IPS-18a (cell line): ENCODE measurements around the gene ASIC5.

ENCODE experiments used
- H3K27ac ChIP-seq: one replicate; pipeline ENCODE4 v1.5.1; 2013; ENCODE audit warnings: low read length
- H3K27me3 ChIP-seq: one replicate; pipeline ENCODE4 v1.6.1; 2013; ENCODE audit warnings: mild to moderate bottlenecking, low read length; ENCODE audit not compliant: control insufficient read depth, insufficient read depth
- H3K36me3 ChIP-seq: one replicate; pipeline ENCODE4 v1.6.1; 2013; ENCODE audit warnings: low read depth, low read length; ENCODE audit not compliant: control insufficient read depth
- H3K4me1 ChIP-seq: one replicate; pipeline ENCODE4 v1.6.1; 2013; ENCODE audit warnings: low read depth, low read length; ENCODE audit not compliant: control insufficient read depth
- H3K4me3 ChIP-seq: one replicate; pipeline ENCODE4 v1.5.1; 2013; ENCODE audit warnings: low read length
- H3K9ac ChIP-seq: one replicate; pipeline ENCODE4 v1.6.1; 2013; ENCODE audit warnings: mild to moderate bottlenecking, low read length, moderate library complexity
- H3K9me3 ChIP-seq: one replicate; pipeline ENCODE4 v1.6.1; 2013; ENCODE audit warnings: low read depth, low read length; ENCODE audit not compliant: control insufficient read depth

ASIC5 gene

DNA sequence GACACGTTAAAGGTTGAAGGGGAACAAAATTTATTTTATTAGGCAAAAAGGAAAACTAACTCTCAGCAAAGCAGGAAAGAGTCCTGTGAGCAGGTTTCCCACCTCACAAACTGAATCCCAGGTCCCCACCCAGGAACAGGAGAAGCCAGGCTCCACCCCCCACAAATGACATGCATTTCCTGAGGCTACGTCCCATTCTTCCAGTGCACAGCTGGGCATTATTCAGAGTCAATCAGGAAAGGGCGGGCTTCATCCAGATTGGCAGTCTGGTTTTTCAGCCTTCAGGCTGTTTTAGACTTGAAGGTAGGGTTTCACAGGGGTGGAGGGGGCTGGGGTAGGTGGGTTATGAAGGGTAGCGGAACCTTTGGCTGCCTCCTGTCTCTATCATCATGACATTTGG, 11.9 kb upstream of the ASIC5 start:
- Histone ChIP-seq H3K36me3 (no peaks in the 10 kb centered on the region), H3K27me3 (no peaks in the 10 kb centered on the region), H3K9ac (no peak overlapping the region), H3K4me3 (no peak overlapping the region), H3K27ac (no peak overlapping the region), H3K9me3 (peaks cover 11% of the 10 kb centered on the region), H3K4me1 (no peaks in the 10 kb centered on the region)

DNA sequence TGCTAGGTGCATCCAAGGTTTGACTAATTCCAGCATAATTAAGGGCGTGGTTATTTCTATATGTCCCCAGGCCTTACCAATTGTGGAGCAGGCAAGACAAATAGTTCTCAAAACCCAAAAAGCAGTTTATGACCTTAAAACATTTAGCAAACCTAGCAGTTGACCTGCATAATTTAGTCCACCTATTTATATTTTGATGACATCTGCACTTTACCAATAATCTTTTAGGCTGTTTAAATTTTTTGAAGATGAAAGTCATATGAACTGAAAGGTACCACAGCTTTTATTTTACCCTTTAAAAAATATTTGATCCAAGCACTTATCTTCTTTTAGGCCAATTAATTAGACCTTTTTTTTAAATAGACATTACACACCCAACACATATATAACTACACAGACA, 9.8 kb upstream of the ASIC5 start:
- Histone ChIP-seq H3K27ac (no peak overlapping the region), H3K4me3 (no peak overlapping the region), H3K36me3 (no peaks in the 10 kb centered on the region), H3K27me3 (no peaks in the 10 kb centered on the region), H3K4me1 (no peaks in the 10 kb centered on the region), H3K9me3 (peaks cover 11% of the 10 kb centered on the region), H3K9ac (no peak overlapping the region)

- Histone ChIP-seq H3K27ac (no peak overlapping the region), H3K27me3 (no peaks in the 10 kb centered on the region), H3K9me3 (no peaks in the 10 kb centered on the region), H3K4me3 (no peak overlapping the region), H3K9ac (no peak overlapping the region), H3K4me1 (peaks cover 5% of the 10 kb centered on the region), H3K36me3 (no peaks in the 10 kb centered on the region)
These were observed 10.2 kb downstream of the ASIC5 start for GRCh38 chr4:155855897-155856296.

- H3K36me3 ChIP-seq: no peaks in the 10 kb centered on the region
- H3K27ac ChIP-seq: no peak overlapping the region
- no peak overlapping the region for H3K4me3 ChIP-seq
- no peaks in the 10 kb centered on the region for H3K9me3 ChIP-seq
- H3K27me3 ChIP-seq: no peaks in the 10 kb centered on the region
- no peak overlapping the region for H3K9ac ChIP-seq
- peaks cover 5% of the 10 kb centered on the region for H3K4me1 ChIP-seq
These were observed 11.4 kb downstream of the ASIC5 start for GRCh38 chr4:155854582-155855226.

GRCh38 chr4:155853189-155853588, 12.9 kb downstream of the ASIC5 start:
- H3K4me3 ChIP-seq: no peak overlapping the region
- peaks cover 10% of the 10 kb centered on the region for H3K9me3 ChIP-seq
- no peak overlapping the region for H3K9ac ChIP-seq
- peaks cover 5% of the 10 kb centered on the region for H3K4me1 ChIP-seq
- H3K36me3 ChIP-seq: no peaks in the 10 kb centered on the region
- no peaks in the 10 kb centered on the region for H3K27me3 ChIP-seq
- no peak overlapping the region for H3K27ac ChIP-seq

DNA sequence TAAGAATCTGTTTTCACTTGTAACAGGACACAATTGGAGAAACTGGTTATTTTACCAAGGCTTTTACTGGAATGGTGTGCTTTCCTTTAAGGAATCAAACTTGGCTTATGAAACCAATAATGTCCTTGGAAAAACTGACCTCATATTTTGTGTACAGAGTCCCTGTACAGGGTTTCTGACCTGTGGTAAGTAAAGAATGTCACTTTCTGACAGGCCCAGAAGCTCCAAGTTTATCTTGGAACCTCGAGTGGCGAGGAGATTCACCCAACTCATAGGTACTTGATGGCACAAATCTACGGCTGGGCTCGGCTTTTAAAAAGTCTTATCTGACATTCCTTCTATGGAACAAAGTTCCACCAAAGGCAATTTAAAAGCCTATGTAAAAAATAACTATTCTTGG, 17.0 kb downstream of the ASIC5 start:
- Histone ChIP-seq H3K4me1 (peaks cover 3% of the 10 kb centered on the region), H3K9me3 (peaks cover 23% of the 10 kb centered on the region), H3K27me3 (no peaks in the 10 kb centered on the region), H3K36me3 (no peaks in the 10 kb centered on the region), H3K4me3 (no peak overlapping the region), H3K27ac (no peak overlapping the region), H3K9ac (no peak overlapping the region)

GRCh38 chr4:155846929-155847328, 19.1 kb downstream of the ASIC5 start:
- H3K9me3 ChIP-seq: peaks cover 23% of the 10 kb centered on the region
- H3K36me3 ChIP-seq: no peaks in the 10 kb centered on the region
- no peak overlapping the region for H3K27ac ChIP-seq
- H3K4me3 ChIP-seq: no peak overlapping the region
- H3K27me3 ChIP-seq: no peaks in the 10 kb centered on the region
- no peak overlapping the region for H3K9ac ChIP-seq
- peaks cover 3% of the 10 kb centered on the region for H3K4me1 ChIP-seq

GRCh38 chr4:155842080-155842479, 24.0 kb downstream of the ASIC5 start:
- H3K4me3 ChIP-seq: no peak overlapping the region
- no peaks in the 10 kb centered on the region for H3K27me3 ChIP-seq

DNA sequence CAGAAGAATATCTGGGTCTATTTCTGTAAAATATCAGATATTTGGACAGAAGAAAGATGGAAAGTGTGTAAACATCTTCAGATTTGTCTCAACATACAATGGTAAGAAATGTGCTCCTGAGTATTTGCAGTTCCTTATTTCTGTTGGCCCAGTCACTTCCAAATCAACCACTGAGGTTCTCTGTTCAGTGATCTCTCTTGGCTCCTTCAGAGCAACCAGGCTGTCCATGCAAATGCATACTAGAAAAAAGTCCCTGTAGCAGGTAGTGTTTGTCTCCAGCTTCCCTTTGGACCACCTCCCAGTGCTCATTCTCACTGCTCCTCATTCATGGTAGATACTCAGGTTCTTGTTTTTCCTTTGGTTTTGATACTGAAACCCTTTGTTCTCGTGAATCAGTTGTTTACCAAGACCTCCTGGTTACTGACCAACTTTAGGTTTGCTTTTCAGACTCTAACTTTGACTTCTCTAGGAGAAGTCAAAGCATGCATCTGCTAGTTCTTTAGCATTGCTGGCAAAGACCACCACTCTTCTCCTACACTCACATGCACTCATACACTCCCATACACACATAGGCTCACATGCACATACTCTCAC, 28.8 kb downstream of the ASIC5 start:
- H3K27ac ChIP-seq: no peak overlapping the region

More at GRCh38 chr4:155842080-155842479, 24.0 kb downstream of the ASIC5 start:
- no peaks in the 10 kb centered on the region for H3K36me3 ChIP-seq
- peaks cover 6% of the 10 kb centered on the region for H3K4me1 ChIP-seq
- no peak overlapping the region for H3K27ac ChIP-seq
- peaks cover 6% of the 10 kb centered on the region for H3K9me3 ChIP-seq
- H3K9ac ChIP-seq: no peak overlapping the region

GRCh38 chr4:155832664-155833063, 33.4 kb downstream of the ASIC5 start:
- Histone ChIP-seq H3K27ac (no peak overlapping the region), H3K36me3 (no peaks in the 10 kb centered on the region), H3K27me3 (no peaks in the 10 kb centered on the region), H3K4me1 (no peaks in the 10 kb centered on the region), H3K9ac (no peak overlapping the region), H3K4me3 (no peak overlapping the region), H3K9me3 (no peaks in the 10 kb centered on the region)

More for the DNA sequence above, 28.8 kb downstream of the ASIC5 start:
- H3K9me3 ChIP-seq: no peaks in the 10 kb centered on the region
- H3K4me1 ChIP-seq: peaks cover 3% of the 10 kb centered on the region
- H3K9ac ChIP-seq: no peak overlapping the region
- no peak overlapping the region for H3K4me3 ChIP-seq
- no peaks in the 10 kb centered on the region for H3K27me3 ChIP-seq
- no peaks in the 10 kb centered on the region for H3K36me3 ChIP-seq

- H3K4me1 ChIP-seq: no peaks in the 10 kb centered on the region
- no peaks in the 10 kb centered on the region for H3K36me3 ChIP-seq
- no peak overlapping the region for H3K4me3 ChIP-seq
- H3K9ac ChIP-seq: no peak overlapping the region
- H3K27me3 ChIP-seq: no peaks in the 10 kb centered on the region
- H3K27ac ChIP-seq: no peak overlapping the region
- no peaks in the 10 kb centered on the region for H3K9me3 ChIP-seq
These were observed 37.4 kb downstream of the ASIC5 start for GRCh38 chr4:155828628-155829027.

GRCh38 chr4:155822572-155822971, 43.5 kb downstream of the ASIC5 start:
- Histone ChIP-seq H3K27ac (no peak overlapping the region), H3K4me3 (no peak overlapping the region), H3K9ac (no peak overlapping the region), H3K4me1 (peaks cover 11% of the 10 kb centered on the region), H3K36me3 (no peaks in the 10 kb centered on the region), H3K27me3 (no peaks in the 10 kb centered on the region), H3K9me3 (no peaks in the 10 kb centered on the region)
